Right renal cortex interstitium (tissue), 3 donors: ENCODE measurements around the gene MYNN. TPM values are rescaled to one million over a fixed set of nuclear protein-coding genes. Genes with fewer than 3 reads are reported as not detected.

ENCODE experiments used
- DNase-seq, 3 donors: peaks; one replicate each; pipeline ENCODE4 v3.0.0-alpha.2; 2013; ENCODE audit warnings: low read depth in 3 of 3, low spot score in 2 of 3
- polyA plus RNA-seq, 3 donors: library from polyadenylated mRNA; unstranded; fragments of 120-200 nt; gene quantifications; one replicate each; pipeline ENCODE4 v1.2.1, GENCODE V29; 2013; ENCODE audit not compliant: insufficient read length in 3 of 3

MYNN gene
- polyA plus RNA-seq, 3 donors: 31.5 to 36.1 (median 36.0) TPM

DNA sequence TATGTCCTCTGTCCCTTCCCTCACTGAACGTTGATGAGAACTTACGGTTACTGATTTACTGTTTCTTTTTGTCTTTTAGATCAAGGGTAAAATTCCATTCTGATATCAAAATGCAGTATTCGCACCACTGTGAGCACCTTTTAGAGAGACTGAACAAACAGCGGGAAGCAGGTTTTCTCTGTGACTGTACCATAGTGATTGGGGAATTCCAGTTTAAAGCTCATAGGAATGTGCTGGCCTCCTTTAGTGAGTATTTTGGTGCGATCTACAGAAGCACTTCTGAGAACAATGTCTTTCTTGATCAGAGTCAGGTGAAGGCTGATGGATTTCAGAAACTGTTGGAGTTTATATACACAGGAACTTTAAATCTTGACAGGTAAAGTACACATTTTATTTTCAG lies 990 bp downstream of the MYNN start:
- no peak for DNase-seq

DNA sequence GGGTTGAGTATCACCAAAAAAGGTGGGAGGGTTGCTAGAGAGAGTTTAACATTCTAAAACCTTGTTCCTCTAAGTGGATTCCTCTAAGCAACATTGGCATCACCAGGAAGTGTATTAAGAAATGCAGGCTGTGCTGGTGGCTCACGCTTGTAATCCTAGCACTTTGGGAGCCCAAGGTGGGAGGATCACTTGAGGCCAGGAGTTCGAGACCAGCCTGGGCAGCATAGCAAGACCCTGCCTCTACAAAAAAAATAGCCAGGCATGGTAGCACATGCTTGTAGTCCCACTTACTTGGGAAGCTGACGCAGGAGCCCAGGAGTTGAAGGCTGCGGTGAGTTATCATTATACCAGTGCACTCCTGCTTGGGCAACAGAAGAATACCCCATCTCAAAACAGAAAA lies 4.6 kb downstream of the MYNN start:
- no peak for DNase-seq

DNA sequence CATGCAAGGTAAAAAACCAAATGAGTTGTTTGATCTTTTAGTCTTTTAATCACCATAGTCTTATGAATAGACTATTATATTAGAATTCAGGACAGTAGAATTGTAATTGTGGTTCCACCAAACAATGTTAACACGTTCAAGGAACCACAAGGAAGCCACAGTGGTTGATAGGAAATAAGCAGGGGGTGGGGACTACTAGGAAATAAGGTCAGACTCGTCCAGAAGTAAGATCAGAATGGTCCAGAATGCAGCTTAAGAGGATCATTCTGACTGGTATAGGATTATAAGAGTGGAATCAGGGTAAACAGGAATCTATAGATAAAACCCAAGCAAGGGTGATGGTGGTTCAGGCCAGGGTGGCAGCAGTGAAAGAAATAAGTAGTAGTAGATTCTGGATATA lies 7.5 kb downstream of the MYNN start:
- no peak for DNase-seq

DNA sequence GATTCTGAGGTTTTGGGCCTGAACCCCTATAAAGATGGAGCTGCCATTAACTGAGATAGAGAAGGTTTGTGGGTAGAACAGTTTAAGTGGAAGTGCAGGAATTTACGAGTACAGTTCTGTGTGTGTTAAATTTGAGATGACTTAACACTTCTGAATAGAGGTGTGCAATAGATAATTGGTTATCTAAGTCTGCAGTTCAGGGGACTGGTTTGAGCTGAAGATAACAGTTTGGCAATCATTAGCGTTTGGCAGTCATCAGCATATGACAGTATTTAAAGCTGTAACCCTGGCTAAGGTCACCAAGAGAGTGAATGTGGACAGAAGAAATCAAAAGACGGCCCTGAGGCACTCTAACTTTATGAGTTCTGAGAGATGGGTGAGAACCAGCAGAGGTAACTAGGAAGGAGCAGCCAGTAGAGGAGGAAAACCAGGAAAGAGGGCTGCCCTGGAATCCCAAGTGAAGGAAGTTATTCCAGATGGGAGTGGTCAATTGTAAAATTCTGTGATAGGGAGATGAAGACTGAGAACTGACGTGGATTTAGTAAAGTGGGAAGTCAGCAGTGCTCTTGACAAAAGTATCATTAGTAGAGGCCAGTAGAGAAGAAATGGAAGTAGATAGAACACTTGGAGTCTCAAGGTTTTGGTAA lies 8.1 kb downstream of the MYNN start:
- DNase-seq: no peak

DNA sequence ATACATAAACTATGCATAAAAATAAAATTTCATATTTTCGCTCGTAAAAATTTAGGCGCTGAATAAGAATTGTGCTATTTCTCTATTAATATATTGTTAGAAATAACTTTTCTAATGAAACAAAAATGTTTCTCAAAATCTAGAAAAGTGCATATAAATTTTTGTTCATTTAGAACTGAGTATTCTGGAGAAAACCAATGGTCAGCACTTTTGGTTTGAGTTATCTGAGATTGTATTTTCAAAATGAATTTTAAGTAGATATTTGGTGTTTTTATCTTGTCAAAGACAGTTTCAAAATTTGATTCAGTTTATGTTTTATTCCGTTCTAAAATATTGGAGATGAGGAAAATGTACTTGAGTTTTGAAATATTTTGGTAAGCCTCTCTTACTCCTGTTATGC lies 13.9 kb downstream of the MYNN start:
- DNase-seq: no peak

DNA sequence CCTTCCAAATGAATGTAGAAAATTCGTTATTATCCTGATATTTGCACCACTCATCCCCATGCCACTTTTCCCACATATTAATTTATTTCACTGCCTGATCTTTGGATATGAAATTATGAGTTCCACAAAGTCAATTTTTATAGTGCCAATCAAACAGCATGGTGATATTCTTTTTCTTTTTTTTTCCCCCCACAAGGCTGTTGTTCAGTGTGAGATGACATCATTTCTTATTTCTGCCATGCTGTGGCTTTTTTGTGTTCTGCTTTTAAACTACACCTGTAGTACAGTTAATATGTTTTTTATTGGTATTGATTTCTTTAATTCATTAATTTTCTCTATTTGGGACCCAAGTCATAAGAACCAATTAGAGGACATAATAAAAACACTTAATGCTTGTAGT lies 14.6 kb downstream of the MYNN start:
- no peak for DNase-seq

DNA sequence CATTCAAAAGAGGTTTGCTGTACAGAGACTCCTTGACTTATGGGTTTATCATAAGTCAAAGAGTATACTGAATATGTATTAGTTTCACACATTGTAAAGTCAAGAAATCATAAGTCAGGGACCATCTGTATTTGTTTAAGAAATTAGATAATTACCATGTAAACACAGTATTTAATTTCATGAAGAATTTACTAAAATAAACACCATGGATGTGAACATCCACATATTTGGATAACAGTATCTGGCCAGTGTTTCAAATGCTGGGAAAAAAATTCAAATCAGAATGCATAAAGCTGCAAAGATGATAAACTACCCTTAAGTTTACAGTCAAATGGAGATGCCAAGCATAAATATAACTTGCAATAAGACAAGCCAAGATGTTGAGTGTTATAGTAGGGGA lies 17.0 kb downstream of the MYNN start:
- no peak for DNase-seq

DNA sequence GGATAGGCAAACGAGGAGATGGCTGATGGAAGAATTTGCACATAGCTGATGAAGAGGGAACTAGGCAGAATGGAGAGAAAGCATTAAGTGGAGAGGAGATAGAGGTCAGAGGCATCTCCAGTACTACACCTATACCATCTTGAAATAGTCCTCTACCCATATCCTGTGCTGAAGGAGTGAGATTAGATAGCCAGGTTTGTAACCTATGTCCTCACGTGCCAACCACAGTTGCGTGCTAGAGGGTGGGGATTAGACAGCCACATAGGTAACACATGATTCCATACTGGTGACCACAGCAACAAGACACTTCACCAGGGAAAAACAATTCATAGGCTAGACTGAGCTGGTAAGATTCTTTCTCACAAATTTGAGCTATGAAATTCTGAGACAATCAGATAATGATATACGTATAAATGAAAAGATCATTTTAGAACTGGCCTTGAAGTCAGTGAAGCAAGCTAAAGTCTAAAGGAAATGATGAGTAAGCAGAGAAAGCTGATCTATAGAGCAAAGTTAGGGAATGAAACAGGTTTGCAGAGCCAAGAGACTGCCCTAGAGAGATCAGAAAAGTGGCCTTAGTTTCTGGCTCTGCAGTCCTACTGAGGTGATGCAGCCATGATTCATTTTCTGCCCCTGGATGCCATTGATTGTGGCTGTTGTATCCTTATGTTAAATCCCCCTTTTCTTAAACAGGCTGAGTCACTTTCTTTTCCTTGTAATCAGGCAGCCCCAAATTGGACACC lies 17.7 kb downstream of the MYNN start:
- no peak for DNase-seq

DNA sequence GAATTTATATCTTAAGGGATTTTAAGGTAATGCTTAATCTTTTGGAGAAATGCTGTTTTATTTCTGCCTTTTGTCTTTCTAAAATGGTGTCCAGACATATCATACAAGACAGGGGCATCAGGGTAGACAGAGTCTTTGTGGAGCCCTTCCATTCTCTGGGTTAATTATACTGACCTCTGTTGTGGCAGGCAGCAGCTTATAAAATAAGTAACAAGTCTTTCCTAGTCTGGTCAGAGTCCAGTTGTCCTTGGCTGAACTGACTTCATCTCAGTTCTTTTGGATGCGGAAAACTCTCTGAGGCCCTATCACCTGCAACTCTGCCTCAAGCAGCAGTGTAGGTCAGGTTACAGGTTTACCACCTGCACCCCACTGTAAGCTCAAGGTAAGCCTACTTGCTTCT lies 19.2 kb downstream of the MYNN start:
- no peak for DNase-seq

DNA sequence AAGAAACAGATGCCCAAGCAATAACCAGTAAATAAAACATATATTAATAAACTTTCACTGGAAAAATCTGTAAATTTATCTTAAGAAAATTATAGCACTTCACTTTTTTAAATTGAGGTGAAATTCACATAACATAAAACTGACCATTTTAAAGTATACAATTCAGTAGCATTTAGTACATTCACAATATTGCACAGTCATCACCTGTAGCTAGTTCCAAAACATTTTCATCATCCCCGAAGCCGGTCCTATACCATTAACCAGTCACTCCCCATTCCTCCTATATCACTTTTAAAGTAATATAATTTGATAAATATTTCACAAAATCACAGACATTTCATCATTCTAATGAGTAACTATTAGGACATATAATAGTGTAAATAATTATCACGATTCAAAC lies 31.5 kb downstream of the MYNN start:
- no peak for DNase-seq

DNA sequence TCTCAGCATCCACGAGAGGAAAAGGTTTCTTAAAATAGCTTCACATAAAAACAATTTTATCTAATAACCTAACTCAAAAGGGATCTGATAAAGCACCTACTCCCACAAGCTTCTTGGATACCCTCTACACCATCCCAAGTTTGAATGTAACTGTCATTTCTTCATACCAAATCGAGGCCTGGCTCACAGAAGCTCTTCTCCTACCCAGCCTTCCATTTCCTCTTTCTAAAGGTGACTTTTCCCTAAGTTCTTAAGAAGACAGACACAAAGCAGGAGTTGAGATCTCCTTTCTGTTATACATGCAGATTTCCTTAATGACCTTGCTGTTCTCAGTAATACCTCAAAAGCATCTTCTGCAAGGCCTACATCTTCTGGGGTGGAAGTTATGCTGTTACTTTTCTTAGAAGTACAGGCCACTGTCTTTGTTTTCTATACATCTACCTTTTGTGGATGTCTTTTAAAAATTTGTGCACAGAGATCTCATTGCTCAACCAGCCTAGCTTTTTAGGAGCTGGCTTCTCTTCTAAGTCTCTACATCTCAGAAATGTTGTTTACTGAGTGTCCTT lies 36.1 kb downstream of the MYNN start:
- DNase-seq: no peak

DNA sequence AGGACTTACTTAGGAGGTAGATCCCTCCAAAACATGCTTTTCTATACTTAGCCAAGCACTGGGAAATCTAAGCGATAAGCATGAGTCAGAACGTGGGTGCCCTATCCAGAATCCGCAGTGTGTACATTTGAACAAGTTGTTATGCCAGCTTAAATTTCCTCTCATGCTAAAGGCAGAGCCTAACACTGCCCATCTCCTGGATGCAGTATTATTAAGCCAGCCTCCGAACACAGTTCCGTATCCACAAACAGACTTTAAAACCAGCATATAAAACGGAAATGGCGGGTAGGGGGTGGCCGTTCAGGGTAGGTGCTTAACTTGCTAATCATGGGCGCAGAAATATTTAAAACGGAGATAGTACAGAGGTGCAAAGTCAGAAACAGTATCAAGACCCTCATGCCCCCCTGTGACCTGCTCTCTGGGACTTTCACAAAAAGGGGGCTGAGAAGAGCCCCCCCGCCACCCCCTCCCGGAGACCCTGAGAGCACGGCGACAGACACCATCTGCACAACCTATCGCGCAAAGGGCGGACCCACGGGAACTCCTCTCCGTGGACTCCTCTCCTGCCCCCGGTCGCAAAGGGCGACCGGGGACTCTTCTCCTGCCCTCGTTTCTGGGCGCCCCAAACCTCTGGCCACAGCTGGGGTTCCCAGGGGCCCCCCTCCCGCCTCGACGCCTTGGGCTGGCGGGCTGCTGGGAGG lies 38.6 kb downstream of the MYNN start:
- peak; percentile 21 to 31 (median 29) for DNase-seq

DNA sequence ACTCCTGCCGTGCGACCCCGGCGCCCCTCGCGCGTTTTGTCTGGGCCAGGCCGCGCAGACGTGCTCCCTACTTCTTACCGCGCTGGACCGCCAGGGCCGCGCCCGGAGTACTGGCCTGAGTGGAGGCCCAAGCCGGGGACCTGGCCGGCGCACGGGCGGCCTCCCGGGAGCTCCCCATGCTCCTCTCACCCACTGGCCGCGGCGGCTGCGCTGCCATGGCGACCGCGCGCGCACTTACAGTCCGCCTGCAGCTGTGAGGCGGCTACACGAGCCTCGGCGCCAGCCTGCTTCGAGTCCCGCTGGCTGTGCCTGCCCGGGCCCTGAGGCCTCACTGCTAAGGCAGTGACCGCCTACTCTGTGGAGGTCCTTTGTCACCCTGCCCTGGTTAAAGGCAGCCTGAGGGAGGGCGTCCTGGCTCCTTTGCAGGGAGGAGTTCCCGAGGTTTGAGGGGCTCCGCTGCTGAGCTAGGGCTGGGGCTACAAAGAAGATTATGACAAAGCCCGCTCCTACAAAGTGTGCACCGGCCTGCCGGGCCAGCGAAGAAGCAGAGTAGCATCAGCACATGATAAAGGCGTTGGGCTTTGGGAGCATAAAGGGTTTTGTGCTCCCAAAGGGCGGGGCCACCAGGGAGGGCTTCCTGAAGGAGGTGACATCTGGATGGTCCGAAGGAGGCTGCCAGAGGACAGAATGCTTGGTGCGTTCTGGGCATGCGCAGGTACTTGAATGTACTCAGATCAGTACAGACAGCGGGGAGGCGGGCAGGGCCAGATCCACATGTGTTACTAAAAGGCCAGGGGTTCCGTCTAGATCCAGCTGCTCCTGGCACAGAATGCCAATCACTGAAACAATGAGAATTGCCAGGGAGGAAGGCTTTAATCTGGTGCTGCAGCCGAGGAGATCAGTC lies 39.4 kb downstream of the MYNN start, which contains the start of the genes LRRC34 and LRRIQ4:
TSS of gene LRRC34 (minus strand) at position 573 of the 904 bp plus-strand sequence. CDS start at position 217, 356 bp downstream.
TSS of gene LRRIQ4 (plus strand) at position 539 of the 904 bp plus-strand sequence. CDS start 9,052 bp downstream, outside the sequence.
- peak; percentile 38 to 53 (median 47) for DNase-seq

DNA sequence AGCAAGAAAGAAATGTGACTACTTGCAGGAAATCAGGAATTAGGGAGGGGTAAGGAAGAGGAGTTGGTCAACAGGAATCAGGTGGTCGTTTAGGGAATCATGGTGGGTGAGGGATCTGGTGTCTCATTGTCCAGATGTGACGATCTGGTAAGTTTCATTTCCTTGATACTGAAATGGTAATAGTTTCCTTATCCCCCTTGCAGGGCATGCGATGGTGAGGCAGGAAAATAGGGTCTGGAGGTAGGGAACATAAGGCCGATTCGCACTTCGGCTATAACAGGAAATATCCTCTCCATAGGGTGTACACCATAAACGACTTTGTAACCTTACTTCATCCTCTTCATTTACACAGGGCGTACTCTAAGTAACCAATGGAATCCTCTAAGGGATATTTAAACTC lies 40.1 kb downstream of the MYNN start:
- no peak for DNase-seq

DNA sequence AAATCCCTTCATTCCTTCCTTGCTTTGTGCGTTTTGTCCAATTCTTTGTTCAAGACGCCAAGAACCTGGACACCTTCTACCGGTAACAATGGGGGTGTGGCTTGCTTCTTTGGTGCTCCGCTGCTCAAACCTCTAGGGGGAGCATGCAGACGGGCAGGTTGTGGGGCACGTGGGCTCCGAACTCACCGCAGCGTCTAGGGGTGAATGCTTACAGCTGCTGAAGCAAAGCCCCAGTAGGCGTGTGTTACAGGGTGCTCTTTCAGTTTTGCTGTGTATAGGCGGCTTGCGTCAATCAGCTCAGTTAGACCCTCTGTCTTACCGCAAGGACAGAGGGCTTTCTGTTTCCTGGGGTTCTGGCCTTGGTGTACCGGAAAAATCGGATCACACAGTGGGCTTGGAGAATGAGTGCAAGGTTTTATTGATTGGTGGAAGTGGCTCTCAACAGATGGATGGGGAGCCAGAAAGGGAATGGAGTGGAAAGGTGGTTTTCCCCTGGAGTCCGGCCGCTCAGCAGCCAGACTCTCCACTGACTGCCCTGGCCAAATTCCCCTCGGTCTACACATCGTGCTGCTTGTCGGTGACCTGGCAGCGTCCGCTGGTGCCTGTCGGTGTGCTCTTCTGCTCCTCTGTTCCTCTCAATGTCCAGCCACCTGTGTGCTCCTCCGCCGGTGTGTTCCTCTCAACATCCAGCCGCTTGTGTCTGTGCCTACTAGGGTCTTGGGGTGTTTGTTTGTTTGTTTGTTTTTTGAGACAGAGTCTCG lies 40.7 kb downstream of the MYNN start:
- DNase-seq: no peak

DNA sequence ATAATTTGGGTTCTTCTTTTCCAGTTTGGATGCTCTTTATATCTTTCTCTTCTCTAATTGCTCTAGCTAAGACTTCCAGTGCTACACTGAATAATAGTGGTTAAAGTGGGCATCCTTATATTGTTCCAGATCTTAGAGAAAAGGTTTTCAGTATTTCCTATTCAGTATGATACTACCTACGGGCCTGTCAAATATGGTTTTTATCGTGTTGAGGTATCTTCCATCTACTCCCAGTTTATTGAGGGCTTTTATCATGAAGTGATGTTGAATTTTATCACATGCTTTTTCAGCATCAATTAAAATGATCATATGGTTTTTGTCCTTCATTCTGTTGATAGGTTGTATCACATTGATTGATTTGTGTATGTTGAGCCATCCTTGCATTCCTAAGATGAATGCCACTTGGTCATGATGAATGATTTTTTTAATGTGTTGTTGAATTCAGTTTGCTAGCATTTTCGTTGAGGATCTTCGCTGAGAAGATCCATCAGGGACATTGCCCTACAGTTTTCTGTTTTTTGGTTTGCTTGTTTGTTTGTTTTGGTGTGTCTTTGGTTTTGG lies 42.5 kb downstream of the MYNN start:
- DNase-seq: no peak

DNA sequence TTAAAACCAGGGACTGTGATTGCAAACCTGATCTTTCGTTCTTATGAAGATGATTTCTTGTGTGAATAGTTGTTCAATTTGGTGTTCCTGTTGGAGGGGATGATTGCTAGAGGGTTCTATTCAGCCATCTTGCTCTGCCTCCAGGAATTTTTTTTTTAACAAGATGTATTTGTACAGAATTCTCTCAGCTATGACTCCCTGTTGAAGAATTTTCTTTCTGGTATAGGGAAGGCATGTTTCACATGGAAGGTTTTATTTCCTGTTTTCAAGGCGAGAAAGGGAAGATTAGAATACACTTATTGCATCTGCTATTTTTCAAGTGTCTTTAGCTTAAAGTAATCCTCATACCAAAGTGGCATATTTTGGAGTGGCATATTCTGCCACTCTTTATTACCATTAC lies 45.1 kb downstream of the MYNN start:
- DNase-seq: no peak

DNA sequence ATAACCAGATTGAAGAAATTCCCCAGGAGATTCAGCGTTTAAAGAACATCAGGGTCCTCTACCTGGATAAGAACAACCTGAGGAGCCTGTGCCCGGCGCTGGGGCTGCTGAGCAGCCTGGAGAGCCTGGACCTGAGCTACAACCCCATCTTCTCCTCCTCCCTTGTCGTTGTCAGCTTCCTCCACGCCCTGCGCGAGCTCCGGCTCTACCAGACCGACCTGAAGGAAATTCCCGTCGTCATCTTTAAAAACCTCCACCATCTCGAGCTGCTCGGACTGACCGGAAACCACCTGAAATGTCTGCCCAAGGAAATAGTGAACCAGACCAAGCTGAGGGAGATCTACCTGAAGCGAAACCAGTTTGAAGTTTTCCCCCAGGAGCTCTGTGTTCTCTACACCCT lies 48.9 kb downstream of the MYNN start:
- DNase-seq: no peak

DNA sequence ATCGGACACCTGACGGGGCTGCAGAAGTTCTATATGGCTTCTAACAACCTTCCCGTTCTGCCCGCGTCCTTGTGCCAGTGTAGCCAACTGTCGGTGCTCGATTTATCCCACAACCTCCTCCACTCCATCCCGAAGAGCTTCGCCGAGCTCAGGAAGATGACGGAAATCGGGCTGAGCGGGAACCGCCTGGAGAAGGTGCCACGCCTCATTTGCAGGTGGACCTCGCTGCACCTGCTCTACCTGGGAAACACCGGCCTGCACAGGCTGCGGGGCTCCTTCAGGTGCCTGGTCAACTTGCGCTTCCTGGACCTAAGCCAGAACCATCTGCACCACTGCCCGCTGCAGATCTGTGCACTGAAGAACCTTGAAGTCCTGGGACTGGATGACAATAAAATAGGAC lies 49.3 kb downstream of the MYNN start:
- DNase-seq: no peak
